Mesodermal cell (in vitro differentiated cells): ENCODE measurements around the gene MAPK13.

Source experiments
- H3K27ac ChIP-seq: 2 replicates; pipeline ENCODE4 v1.7.0; 2013; ENCODE audit warnings: mild to moderate bottlenecking, low read depth, low read length, moderate library complexity; ENCODE audit not compliant: severe bottlenecking
- H3K36me3 ChIP-seq: 2 replicates; pipeline ENCODE4 v1.7.1; 2013; ENCODE audit warnings: mild to moderate bottlenecking, low read length, moderate library complexity; ENCODE audit not compliant: control insufficient read depth, insufficient read depth
- H3K4me1 ChIP-seq: one replicate; pipeline ENCODE4 v1.7.1; 2013; ENCODE audit warnings: mild to moderate bottlenecking, low read length; ENCODE audit not compliant: insufficient read depth, control insufficient read depth, poor library complexity, severe bottlenecking
- H3K4me3 ChIP-seq: 2 replicates; pipeline ENCODE4 v1.7.0; 2013; ENCODE audit warnings: low read length, control low read depth, mild to moderate bottlenecking; ENCODE audit not compliant: insufficient read depth, poor library complexity, severe bottlenecking; ENCODE audit errors: extremely low read depth
- H3K9me3 ChIP-seq: 2 replicates; pipeline ENCODE4 v1.7.1; 2013; ENCODE audit warnings: mild to moderate bottlenecking, low read length, moderate library complexity; ENCODE audit not compliant: control insufficient read depth
- WGBS, 2 experiments: methylation state at CpG; one replicate each; pipeline ENCODE4 v1.1.5; 2013; ENCODE audit warnings: missing lambda C conversion rate in 2 of 2; ENCODE audit not compliant: insufficient coverage in 2 of 2; 5-methylcytosine and 5-hydroxymethylcytosine counted together

The MAPK13 gene

DNA sequence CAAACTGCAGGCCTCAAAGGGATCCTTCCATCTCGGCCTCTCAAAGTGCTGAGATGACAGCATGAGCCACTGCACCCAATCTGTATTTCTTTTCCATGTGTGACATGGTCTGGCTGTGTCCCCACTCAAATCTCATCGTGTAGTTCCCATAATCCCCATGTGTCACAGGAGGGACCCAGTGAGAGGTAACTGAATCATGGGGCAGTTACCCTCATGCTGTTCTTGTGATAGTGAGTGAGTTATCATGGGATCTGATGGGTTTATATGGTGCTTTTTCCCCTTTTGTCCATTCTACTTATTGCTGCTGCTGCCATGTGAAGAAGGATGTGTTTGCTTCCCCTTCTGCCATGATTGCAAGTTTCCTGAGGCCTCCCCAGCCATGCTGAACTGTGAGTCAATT, 55.9 kb downstream of the MAPK13 start:
- Histone ChIP-seq H3K4me1 (no peaks in the 10 kb centered on the region), H3K9me3 (no peaks in the 10 kb centered on the region), H3K27ac (no peak overlapping the region), H3K36me3 (no peaks in the 10 kb centered on the region), H3K4me3 (no peak overlapping the region)
- WGBS, 2 experiments: 89 to 92% methylated on average over 1 to 2 of the region's 2 CpGs

GRCh38 chr6:36187446-36187845, 57.1 kb downstream of the MAPK13 start:
- Histone ChIP-seq H3K4me1 (no peaks in the 10 kb centered on the region), H3K36me3 (no peaks in the 10 kb centered on the region), H3K9me3 (no peaks in the 10 kb centered on the region), H3K4me3 (no peak overlapping the region), H3K27ac (no peak overlapping the region)
- WGBS, 2 experiments: 100% methylated on average over 2 of the region's 2 CpGs; no CpG with 5 or more reads in 1 of the 2 experiments
